GM12874 (cell line): ENCODE data around the gene SEC61A2.

Experiments
- TF ChIP-seq, protein P1 (sequence below): IDR thresholded peaks from 2 replicates; pipeline ENCODE4 v1.5.1; 2011; ENCODE audit warnings: low read depth, mild to moderate bottlenecking, control low read depth, low read length, moderate library complexity; ENCODE audit not compliant: insufficient read depth

SEC61A2 gene

DNA sequence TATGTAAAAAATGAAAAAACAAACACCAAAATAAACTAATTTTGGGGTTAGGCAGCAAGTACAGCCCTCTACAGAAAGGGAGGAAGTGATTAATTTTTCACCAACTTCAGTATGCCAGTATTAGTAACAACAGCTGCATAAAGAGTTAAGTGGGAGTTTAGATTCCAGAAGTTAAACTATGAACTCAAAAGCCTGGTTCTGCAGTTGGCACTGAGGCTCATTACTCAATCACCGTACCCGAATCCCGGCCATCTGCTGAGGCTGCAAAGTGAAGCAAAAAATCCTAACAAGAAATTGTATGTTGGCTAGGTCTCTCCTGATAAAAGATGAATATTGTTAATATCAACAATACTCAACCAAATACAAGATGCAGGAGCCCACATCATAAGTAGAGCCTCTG is 62.2 kb downstream of the SEC61A2 start:
- TF ChIP-seq, protein P1, sequence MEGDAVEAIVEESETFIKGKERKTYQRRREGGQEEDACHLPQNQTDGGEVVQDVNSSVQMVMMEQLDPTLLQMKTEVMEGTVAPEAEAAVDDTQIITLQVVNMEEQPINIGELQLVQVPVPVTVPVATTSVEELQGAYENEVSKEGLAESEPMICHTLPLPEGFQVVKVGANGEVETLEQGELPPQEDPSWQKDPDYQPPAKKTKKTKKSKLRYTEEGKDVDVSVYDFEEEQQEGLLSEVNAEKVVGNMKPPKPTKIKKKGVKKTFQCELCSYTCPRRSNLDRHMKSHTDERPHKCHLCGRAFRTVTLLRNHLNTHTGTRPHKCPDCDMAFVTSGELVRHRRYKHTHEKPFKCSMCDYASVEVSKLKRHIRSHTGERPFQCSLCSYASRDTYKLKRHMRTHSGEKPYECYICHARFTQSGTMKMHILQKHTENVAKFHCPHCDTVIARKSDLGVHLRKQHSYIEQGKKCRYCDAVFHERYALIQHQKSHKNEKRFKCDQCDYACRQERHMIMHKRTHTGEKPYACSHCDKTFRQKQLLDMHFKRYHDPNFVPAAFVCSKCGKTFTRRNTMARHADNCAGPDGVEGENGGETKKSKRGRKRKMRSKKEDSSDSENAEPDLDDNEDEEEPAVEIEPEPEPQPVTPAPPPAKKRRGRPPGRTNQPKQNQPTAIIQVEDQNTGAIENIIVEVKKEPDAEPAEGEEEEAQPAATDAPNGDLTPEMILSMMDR, result no peak

DNA sequence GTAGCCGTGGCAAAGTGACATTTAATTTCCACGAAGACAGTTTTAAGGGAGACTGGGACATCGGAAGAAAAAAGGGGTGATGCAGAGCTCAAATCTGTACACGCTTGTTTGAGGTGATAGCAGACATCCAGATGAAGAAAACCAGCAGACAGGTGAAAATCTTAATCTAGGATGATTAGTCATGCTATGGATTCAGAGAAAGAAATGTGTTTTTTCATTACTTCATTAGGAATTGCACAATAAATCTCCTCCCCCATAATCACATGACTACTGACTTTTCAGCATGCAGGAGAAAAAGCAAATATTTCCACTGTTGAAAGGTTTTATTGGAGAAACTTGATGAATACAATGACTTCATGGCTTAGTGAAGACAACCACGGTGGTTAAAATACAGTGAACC is 63.7 kb downstream of the SEC61A2 start:
- TF ChIP-seq, protein P1, result no peak

DNA sequence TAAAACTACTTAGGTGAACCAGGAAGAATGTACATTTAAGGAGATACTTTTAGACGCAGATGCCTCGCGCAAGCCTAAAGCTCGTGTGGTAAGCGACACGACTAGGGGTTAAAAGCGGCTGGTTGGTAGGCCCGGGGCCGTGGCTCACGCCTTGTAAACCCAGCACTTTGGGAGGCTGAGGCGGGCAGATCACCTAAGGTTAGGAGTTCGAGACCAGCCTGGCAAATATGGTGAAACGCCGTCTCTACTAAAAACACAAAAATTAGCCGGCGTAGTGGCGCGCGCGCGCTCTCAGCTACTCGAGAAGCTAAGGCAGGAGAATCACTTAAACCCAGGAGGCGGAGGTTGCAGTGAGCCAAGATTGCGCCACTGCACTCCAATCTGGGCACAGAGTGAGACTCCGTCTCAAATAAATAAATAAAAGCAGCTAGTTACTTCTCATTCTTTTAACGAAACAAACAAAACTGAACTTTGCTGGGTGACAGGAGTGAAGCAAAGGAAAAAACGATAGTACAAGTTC is 65.3 kb downstream of the SEC61A2 start:
- TF ChIP-seq, protein P1, result no peak

DNA sequence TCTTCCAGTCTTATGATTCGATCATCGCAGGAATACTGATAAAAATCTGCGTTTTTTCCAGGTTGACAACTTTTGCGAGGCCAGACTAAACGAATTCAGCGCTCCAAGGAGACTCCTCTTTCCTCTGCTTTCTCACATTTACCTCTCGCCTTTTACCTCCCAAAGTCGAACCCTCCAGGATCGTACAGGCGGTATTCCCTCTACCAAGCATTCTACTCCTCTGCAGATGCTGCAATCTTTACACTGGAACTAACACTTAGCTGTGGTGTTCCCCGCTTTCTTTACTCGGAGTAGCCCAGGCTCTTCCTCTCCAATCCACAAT is 65.8 kb downstream of the SEC61A2 start:
- TF ChIP-seq, protein P1, result no peak

DNA sequence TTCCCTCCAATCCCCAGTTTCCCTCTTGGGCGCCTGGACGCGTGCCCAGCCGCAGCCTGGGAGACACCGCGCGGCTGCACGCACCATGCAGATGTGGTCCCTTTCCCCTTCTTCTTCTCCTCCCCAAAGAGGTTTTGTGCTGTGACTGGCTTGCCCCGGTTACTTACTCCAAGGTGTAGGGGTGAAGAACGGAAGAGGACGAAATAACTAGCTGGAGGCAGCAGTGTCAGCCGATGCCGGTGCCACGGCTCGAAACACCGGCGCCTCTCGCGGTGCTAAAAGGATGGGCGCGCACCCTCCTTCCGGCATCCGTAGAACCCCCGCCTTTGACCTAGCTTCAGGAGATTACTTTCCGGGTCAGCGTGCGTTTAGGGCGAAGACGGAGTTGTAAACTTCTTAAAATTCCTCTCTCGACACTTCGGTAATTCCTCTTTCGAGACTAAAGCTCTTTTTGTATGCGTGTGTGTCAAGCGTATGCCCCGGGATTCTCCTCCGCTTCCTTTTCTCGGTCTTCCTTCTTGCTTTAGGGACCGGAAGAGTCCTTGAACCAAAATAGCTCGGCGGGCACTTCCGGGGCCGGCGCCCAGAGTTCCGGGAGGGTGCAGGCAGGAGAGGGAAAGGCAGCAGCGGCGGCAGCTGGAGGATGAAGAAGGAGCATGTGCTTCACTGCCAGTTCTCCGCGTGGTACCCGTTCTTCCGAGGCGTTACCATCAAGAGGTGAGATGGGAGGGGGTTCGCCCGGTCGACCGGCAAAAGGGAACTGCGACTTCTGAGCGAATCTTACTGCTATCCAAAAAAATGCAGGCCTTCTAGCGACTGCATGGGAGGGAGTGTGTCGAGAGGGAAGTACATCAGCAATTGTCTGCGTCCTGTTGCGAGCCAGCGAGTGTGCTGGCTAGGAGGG is 66.4 kb downstream of the SEC61A2 start, which contains the start of the genes CDC123 and NUDT5:
CDC123 (plus strand) TSS at position 586 of the 904 bp plus-strand sequence; CDS start at position 644, 58 bp downstream.
NUDT5 (minus strand) TSS at position 289 of the 904 bp plus-strand sequence. CDS start 9,600 bp downstream, outside the sequence.
- TF ChIP-seq, protein P1, result no peak

DNA sequence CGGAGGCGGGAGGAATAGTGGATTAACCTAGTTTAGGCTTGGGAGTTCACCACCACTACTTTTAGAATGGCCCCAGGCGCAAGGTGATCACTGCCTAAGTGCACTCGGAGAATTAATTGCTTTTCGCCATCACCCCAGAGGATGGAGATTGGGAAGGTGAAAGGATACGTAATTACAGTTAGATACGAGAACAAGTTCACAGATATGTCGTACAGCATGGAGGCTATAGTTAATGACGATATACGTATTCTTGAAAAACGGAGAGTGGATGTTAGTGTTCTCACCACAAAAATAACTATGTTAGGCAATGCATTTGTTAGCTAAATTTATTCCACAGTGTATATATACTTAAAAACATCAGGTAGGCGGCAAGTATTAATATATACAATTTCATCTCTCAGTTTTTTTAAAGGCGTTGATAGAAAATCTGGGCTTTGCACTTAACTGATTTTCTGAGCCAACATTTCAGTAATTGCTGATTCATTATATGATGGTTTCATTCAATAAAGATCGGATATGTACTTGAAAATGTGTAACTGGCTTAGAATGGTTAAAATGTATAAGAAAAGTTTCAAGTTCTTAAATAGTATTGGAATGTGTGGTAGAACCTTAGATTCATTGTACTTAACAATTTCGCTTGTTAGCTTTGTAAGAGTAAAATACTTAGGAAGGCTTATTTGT is 67.2 kb downstream of the SEC61A2 start:
- TF ChIP-seq, protein P1, result no peak

DNA sequence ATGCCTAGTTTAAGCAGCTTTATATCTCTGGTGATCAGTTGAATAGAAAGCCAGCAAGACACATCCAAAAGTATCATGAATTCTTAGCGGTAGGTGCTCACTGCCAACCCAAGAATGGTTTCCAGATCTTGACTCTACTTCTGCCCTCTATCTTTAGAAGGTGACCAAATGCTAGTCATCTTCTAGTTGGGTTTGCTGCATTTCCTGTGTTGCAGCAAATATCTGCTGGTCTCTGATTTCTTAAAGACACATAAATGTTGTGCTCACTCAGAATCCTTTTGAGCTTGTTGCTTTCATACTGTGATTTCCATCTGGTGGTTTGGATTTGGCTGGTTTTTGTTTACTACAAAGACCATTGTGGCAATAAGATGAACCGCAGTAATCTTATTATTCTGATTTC is 68.7 kb downstream of the SEC61A2 start:
- TF ChIP-seq, protein P1, result no peak
